Peyer's patch (tissue), 4 donors: ENCODE data around the gene KCNC2.

ENCODE experiments used
- CTCF ChIP-seq, 6 experiments: fragments of 450-650 bp in 4 of 6; fragments of 200-600 bp in 2 of 6; sonication (generic) in 1 of 6; IDR thresholded peaks; one replicate each; pipeline ENCODE4 v1.5.1; 2017 to 2019; ENCODE audit warnings: antibody characterized with exemption in 6 of 6, mild to moderate bottlenecking in 3 of 6, moderate library complexity in 1 of 6
- POLR2A ChIP-seq, 2 donors: fragments of 450-650 bp; IDR thresholded peaks; one replicate each; pipeline ENCODE4 v1.5.1; 2017; ENCODE audit warnings: antibody characterized with exemption in 2 of 2, mild to moderate bottlenecking in 2 of 2, moderate library complexity in 2 of 2

GRCh38 chr12:75227132-75227531 is 17.5 kb upstream of the KCNC2 start:
- TF ChIP-seq POLR2A (IDR thresholded peaks at IDR 0.05) (no peak), CTCF (IDR thresholded peaks at IDR 0.05) (no peak)
